DOHH2 (cell line): Measurements from ENCODE around the gene MCRIP1.

Experiments
- EZH2phosphoT487 ChIP-seq: fragments of 200-600 bp; sonication (generic); IDR thresholded peaks from 2 replicates; pipeline ENCODE4 v1.6.1; 2017; ENCODE audit warnings: borderline replicate concordance, mild to moderate bottlenecking, antibody characterized with exemption, low read length, moderate library complexity, mixed read lengths
- TF ChIP-seq, protein P1 (sequence below): fragments of 200-600 bp; sonication (generic); IDR thresholded peaks from one replicate; pipeline ENCODE4 v1.5.1; 2014; ENCODE audit warnings: antibody characterized with exemption, mild to moderate bottlenecking, low read depth, low read length; ENCODE audit not compliant: poor library complexity, severe bottlenecking

DNA sequence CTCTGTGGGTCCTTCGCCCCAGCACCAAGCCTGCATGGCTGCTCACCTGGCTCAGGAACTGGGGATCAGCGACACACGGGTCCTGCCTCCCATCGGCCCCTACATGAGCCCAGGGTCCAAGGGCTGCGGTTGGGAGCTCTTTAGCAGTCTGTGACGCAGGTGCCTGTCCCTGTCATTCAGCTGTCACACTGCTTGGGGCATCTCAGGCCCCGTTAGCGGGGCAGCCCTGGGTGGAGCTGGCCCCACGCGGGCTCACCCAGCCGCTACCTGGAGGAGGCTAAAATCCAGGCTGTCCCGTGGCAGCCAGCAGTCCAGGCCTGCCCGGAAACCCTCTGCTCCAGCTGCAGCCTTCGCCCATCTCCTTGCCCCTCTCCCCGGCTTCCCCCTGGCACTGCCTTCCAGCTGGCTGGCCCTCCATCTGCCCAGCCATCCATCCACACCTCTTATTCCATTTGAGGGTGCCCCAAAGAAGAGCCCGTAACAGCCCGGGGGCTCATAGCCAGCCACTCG lies 25.8 kb downstream of the MCRIP1 start:
- TF ChIP-seq, protein P1, sequence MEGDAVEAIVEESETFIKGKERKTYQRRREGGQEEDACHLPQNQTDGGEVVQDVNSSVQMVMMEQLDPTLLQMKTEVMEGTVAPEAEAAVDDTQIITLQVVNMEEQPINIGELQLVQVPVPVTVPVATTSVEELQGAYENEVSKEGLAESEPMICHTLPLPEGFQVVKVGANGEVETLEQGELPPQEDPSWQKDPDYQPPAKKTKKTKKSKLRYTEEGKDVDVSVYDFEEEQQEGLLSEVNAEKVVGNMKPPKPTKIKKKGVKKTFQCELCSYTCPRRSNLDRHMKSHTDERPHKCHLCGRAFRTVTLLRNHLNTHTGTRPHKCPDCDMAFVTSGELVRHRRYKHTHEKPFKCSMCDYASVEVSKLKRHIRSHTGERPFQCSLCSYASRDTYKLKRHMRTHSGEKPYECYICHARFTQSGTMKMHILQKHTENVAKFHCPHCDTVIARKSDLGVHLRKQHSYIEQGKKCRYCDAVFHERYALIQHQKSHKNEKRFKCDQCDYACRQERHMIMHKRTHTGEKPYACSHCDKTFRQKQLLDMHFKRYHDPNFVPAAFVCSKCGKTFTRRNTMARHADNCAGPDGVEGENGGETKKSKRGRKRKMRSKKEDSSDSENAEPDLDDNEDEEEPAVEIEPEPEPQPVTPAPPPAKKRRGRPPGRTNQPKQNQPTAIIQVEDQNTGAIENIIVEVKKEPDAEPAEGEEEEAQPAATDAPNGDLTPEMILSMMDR: no peak
- no peak for TF ChIP-seq EZH2phosphoT487
